ENCODE measurements around the gene RFX2.

RFX2 gene

GRCh38 chr19:5996102-5996501 lies 114.2 kb downstream of the RFX2 start:
- no peaks in the 10 kb centered on the region for H3K27me3 ChIP-seq
- no peak overlapping the region for H3K27ac ChIP-seq
- H3K9me3 ChIP-seq = no peaks in the 10 kb centered on the region
- no peak for DNase-seq
- H3K36me3 ChIP-seq = peaks cover 19 to 89% (median 81%) of the 10 kb centered on the region in 3 donors
- no peaks in the 10 kb centered on the region for H3K4me1 ChIP-seq
- intact Hi-C loops (cut with DNase I; ENCODE audit: low total_unique reads) = no loop called here
- no peak overlapping the region for H3K4me3 ChIP-seq
- no peak for TF ChIP-seq CTCF (IDR thresholded peaks at IDR 0.05)

- DNase-seq = no peak
- TF ChIP-seq CTCF (IDR thresholded peaks at IDR 0.05) = no peak
- intact Hi-C loops (cut with DNase I; ENCODE audit: low total_unique reads) = no loop called here
- H3K4me1 ChIP-seq = no peaks in the 10 kb centered on the region
- H3K36me3 ChIP-seq = peaks cover 15 to 84% (median 76%) of the 10 kb centered on the region in 3 donors
- H3K27me3 ChIP-seq = no peaks in the 10 kb centered on the region
- H3K27ac ChIP-seq = no peak overlapping the region
- no peak overlapping the region for H3K4me3 ChIP-seq
- no peaks in the 10 kb centered on the region for H3K9me3 ChIP-seq
Measured at GRCh38 chr19:5995606-5996005, 114.7 kb downstream of the RFX2 start.

GRCh38 chr19:5994405-5995165 lies 115.7 kb downstream of the RFX2 start:
- DNase-seq = no peak
- Histone ChIP-seq H3K4me3 (no peak overlapping the region), H3K36me3 (peaks cover 5 to 74% (median 66%) of the 10 kb centered on the region in 3 donors), H3K9me3 (no peaks in the 10 kb centered on the region), H3K27me3 (no peaks in the 10 kb centered on the region), H3K4me1 (no peaks in the 10 kb centered on the region), H3K27ac (no peak overlapping the region)
- no peak for TF ChIP-seq CTCF (IDR thresholded peaks at IDR 0.05)
- intact Hi-C loops (cut with DNase I; ENCODE audit: low total_unique reads) = no loop called here

GRCh38 chr19:5993648-5994358 lies 116.5 kb downstream of the RFX2 start:
- Histone ChIP-seq H3K4me1 (no peaks in the 10 kb centered on the region), H3K36me3 (peaks cover 0 to 66% (median 58%) of the 10 kb centered on the region in 3 donors), H3K27me3 (no peaks in the 10 kb centered on the region), H3K27ac (no peak overlapping the region), H3K4me3 (no peak overlapping the region), H3K9me3 (no peaks in the 10 kb centered on the region)
- intact Hi-C loops (cut with DNase I; ENCODE audit: low total_unique reads) = no loop called here
- no peak for DNase-seq
- no peak for TF ChIP-seq CTCF (IDR thresholded peaks at IDR 0.05)

- no peak overlapping the region for H3K27ac ChIP-seq
- intact Hi-C loops (cut with DNase I; ENCODE audit: low total_unique reads) = no loop called here
- no peak for DNase-seq
- H3K9me3 ChIP-seq = no peaks in the 10 kb centered on the region
- peaks cover 0 to under 1% (median 0%) of the 10 kb centered on the region in 4 donors for H3K4me1 ChIP-seq
- no peaks in the 10 kb centered on the region for H3K27me3 ChIP-seq
- no peak overlapping the region for H3K4me3 ChIP-seq
- peaks cover 0 to 60% (median 54%) of the 10 kb centered on the region in 3 donors for H3K36me3 ChIP-seq
- no peak for TF ChIP-seq CTCF (IDR thresholded peaks at IDR 0.05)
Measured at GRCh38 chr19:5993201-5993600, 117.1 kb downstream of the RFX2 start.

All from tibial artery (tissue), 4 donors.